Suppressor macrophage (primary cell): ENCODE measurements around the gene ABR.
"Not testable (repeated sequence)": the region's sequence is repeated elsewhere in the genome, so short reads cannot be mapped to it uniquely, and the experiment has no call there.

Experiments
- DNase-seq, 4 experiments: peaks; one replicate each; pipeline ENCODE4 v3.0.0-alpha.2; 2020 to 2022

ABR gene

GRCh38 chr17:1173432-1174262 is 6.1 kb downstream of the ABR start:
- no peak for DNase-seq

GRCh38 chr17:1171953-1172352 is 7.8 kb downstream of the ABR start:
- no peak for DNase-seq

GRCh38 chr17:1170739-1171138 is 9.0 kb downstream of the ABR start:
- no peak for DNase-seq

- DNase-seq: no peak
These were observed 9.9 kb downstream of the ABR start for GRCh38 chr17:1169929-1170312.

GRCh38 chr17:1169221-1169928 is 10.4 kb downstream of the ABR start:
- DNase-seq: no peak

GRCh38 chr17:1168533-1169220 is 11.1 kb downstream of the ABR start:
- no peak for DNase-seq

- DNase-seq: no peak
These were observed 13.5 kb downstream of the ABR start for GRCh38 chr17:1166276-1166675.

GRCh38 chr17:1165836-1166235 is 13.9 kb downstream of the ABR start:
- DNase-seq: no peak

GRCh38 chr17:1164935-1165556 is 14.7 kb downstream of the ABR start:
- DNase-seq: no peak

GRCh38 chr17:1162116-1162855 is 17.5 kb downstream of the ABR start:
- DNase-seq: no peak

- DNase-seq: no peak
These were observed 19.0 kb downstream of the ABR start for GRCh38 chr17:1160591-1161390.

- no peak for DNase-seq
These were observed 20.2 kb downstream of the ABR start for GRCh38 chr17:1159431-1160180.

GRCh38 chr17:1158879-1159278 is 20.9 kb downstream of the ABR start:
- DNase-seq: no peak

GRCh38 chr17:1156864-1157263 is 22.9 kb downstream of the ABR start:
- no peak for DNase-seq

- no peak for DNase-seq
These were observed 25.1 kb downstream of the ABR start for GRCh38 chr17:1154704-1155103.

- peak; percentile 50 to 80 (median 66) for DNase-seq
These were observed 25.8 kb downstream of the ABR start for GRCh38 chr17:1153795-1154546.

- DNase-seq: not testable (repeated sequence)
These were observed 27.2 kb downstream of the ABR start for GRCh38 chr17:1152582-1152981.

- DNase-seq: peak; percentile 81 to 86 (median 84)
These were observed 28.7 kb downstream of the ABR start for GRCh38 chr17:1150863-1151600.

- no peak for DNase-seq
These were observed 29.9 kb downstream of the ABR start for GRCh38 chr17:1149869-1150268.
